Small intestine (tissue), 7 donors: ENCODE results near the gene ACTG1. TPM values are rescaled to one million over a fixed set of nuclear protein-coding genes. Genes with fewer than 3 reads are reported as not detected.

Source experiments
- DNase-seq, 2 donors: peaks; one replicate each; pipeline versions ENCODE4 v3.0.0 to v3.0.0-alpha.2; 2013
- FAIRE-seq: peaks from 2 replicates; lab custom pipeline; 2012; peaks lifted over from hg19 to GRCh38; lab: Jason Lieb, UNC
- H3K27ac ChIP-seq, 3 donors: one replicate each; pipeline ENCODE4 v1.5.1; 2013; ENCODE audit warnings: low read length in 2 of 3, mild to moderate bottlenecking in 2 of 3, control low read depth in 1 of 3, inconsistent platforms in 1 of 3, low read depth in 1 of 3, moderate library complexity in 1 of 3
- H3K27me3 ChIP-seq, 3 donors: one replicate each; pipeline ENCODE4 v1.6.1; 2013; ENCODE audit warnings: low read length in 3 of 3, inconsistent platforms in 1 of 3; ENCODE audit not compliant: control insufficient read depth in 3 of 3, insufficient read depth in 3 of 3
- H3K36me3 ChIP-seq, 3 donors: one replicate each; pipeline ENCODE4 v1.6.1; 2013; ENCODE audit warnings: low read length in 3 of 3, inconsistent platforms in 1 of 3, low read depth in 1 of 3, mild to moderate bottlenecking in 1 of 3, moderate library complexity in 1 of 3; ENCODE audit not compliant: control insufficient read depth in 3 of 3, insufficient read depth in 2 of 3
- H3K4me1 ChIP-seq, 3 donors: one replicate each; pipeline ENCODE4 v1.6.1; 2013; ENCODE audit warnings: low read length in 2 of 3, inconsistent platforms in 1 of 3, low read depth in 1 of 3, mild to moderate bottlenecking in 1 of 3, moderate library complexity in 1 of 3; ENCODE audit not compliant: control insufficient read depth in 3 of 3, insufficient read depth in 2 of 3
- H3K4me3 ChIP-seq, 3 donors: one replicate each; pipeline ENCODE4 v1.5.1; 2013; ENCODE audit warnings: low read length in 3 of 3, control low read depth in 1 of 3, inconsistent platforms in 1 of 3, low read depth in 1 of 3, mild to moderate bottlenecking in 1 of 3, moderate library complexity in 1 of 3
- H3K9me3 ChIP-seq, 2 donors: one replicate each; pipeline ENCODE4 v1.6.1; 2013; ENCODE audit warnings: low read depth in 1 of 2, low read length in 1 of 2; ENCODE audit not compliant: control insufficient read depth in 2 of 2, insufficient read depth in 1 of 2
- WGBS, 3 donors: extraction: QIAGEN DNeasy Blood & Tissue Kit; methylation state at CpG; one replicate each; pipeline ENCODE4 v1.1.7; 2013; 5-methylcytosine and 5-hydroxymethylcytosine counted together
- polyA plus RNA-seq, 4 donors: library from polyadenylated mRNA; stranded (reverse) in 3 of 4; unstranded in 1 of 4; fragments of 200-250 nt in 3 of 4; fragments of 120-200 nt in 1 of 4; gene quantifications; one replicate each; pipeline versions ENCODE4 v1.2.1 to v1.2.3, GENCODE V29; 2013
- donor health status: healthy with polysubstance abuse.
- donor health status: control.
- donor health status: control.
- donor health status: Bipolar disorder and iron deficiency.
- donor health status: healthy.

ACTG1 gene
- polyA plus RNA-seq, 4 donors, result 1,318 to 3,459 (median 1,787) TPM

- DNase-seq, result no peak
- Histone ChIP-seq H3K27me3 (peaks cover 0 to 15% (median 0%) of the 10 kb centered on the region in 3 donors), H3K36me3 (no peaks in the 10 kb centered on the region), H3K9me3 (no peaks in the 10 kb centered on the region), H3K4me1 (no peaks in the 10 kb centered on the region), H3K4me3 (no peak overlapping the region), H3K27ac (no peak overlapping the region)
- no peak for FAIRE-seq
- 69 to 84% (median 79%) methylated on average over 12 of the region's 12 CpGs for whole genome bisulfite sequencing, 3 donors
Observed at GRCh38 chr17:81499601-81499970, 13.0 kb downstream of the ACTG1 start.

DNA sequence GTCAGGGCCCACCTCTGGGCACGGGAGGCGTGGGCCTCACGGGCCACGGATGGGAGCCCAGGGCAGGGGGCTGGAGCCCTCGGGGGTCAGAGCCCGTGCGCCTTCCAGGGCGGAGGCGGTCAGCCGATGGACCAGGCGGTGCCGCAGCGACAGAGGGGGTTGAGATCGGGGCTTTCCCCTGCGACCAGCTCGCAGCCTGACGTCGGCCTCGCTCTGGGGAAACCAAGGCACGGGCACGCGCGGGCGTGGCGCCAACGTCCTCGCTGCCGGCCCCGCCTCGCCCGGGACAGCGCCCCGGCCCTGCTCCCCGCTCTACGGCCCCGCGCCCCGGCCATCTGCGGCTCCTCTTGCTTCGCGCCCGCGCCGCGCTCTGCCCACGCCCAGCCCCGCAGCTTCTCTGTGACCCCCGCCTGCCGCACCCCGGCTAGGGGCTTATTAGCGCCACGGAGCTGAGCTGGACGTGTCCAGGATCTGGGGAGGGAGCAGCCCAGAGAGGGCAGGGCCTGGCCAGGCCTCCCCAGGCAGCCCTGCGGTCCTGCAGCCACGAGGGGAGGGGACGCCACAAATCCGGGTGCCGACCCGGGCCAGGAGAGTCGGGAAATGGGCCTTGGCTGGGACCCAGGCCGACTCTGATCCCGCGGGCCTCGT, 13.5 kb downstream of the ACTG1 start:
- H3K27ac ChIP-seq, result no peak overlapping the region
- no peak for DNase-seq
- no peak overlapping the region for H3K4me3 ChIP-seq
- no peaks in the 10 kb centered on the region for H3K36me3 ChIP-seq
- no peak for FAIRE-seq
- H3K9me3 ChIP-seq, result no peaks in the 10 kb centered on the region
- peaks cover 0 to 15% (median 0%) of the 10 kb centered on the region in 3 donors for H3K27me3 ChIP-seq
- 43 to 75% (median 55%) methylated on average over 50 to 64 of the region's 64 CpGs for WGBS, 3 donors
- H3K4me1 ChIP-seq, result no peaks in the 10 kb centered on the region

- Histone ChIP-seq H3K4me1 (peaks cover 0 to 22% (median 0%) of the 10 kb centered on the region in 3 donors), H3K9me3 (no peaks in the 10 kb centered on the region), H3K36me3 (peaks cover 0 to 2% (median 0%) of the 10 kb centered on the region in 3 donors), H3K27me3 (peaks cover 0 to 10% (median 0%) of the 10 kb centered on the region in 3 donors), H3K4me3 (no peak overlapping the region), H3K27ac (no peak overlapping the region)
- 49 to 58% (median 54%) methylated on average over 8 of the region's 8 CpGs for WGBS, 3 donors
- no peak for FAIRE-seq
- no peak for DNase-seq
Observed at GRCh38 chr17:81494626-81495377, 17.8 kb downstream of the ACTG1 start.

DNA sequence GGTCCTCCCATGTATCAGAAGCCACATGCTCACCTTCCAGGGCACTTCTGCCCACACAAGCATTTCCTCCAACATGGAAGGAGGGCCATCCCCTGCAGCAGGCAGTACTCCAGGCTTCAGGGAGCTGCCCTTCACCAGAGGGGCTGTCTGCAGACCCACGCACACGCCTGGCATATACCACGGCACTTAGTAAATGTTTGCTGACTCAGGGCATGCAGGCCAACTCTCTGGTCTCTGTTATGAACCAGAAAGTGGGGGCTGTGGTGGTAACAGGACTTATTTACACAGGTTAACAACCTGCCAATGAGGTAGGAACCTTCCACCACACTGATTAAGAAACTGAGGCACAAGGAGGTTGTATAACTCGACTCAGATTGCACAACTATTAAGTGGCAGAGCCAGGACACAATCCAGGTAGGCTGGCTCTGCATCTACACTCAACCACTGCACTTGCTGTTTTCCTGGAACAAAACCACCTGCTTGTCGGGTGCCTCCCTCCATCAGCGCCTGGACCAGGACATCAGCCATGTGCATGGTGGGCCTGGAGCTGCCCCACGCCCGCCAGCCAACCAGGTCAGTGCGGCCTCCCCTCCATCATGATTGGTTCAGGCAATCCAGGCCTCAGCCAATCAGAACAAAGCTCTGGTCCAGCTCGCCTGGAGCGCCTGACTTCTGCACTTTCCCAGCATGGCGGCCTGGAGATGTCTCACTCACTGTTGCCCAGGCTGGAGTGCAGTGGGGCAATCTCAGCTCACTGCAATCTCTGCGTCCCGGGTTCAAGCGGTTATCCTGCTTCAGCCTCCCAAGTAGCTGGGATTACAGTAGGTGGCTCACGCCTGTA, 19.2 kb downstream of the ACTG1 start:
- Histone ChIP-seq H3K27ac (no peak overlapping the region), H3K36me3 (peaks cover 0 to 2% (median 0%) of the 10 kb centered on the region in 3 donors), H3K27me3 (no peaks in the 10 kb centered on the region), H3K4me3 (no peak overlapping the region), H3K9me3 (no peaks in the 10 kb centered on the region), H3K4me1 (peaks cover 0 to 34% (median 0%) of the 10 kb centered on the region in 3 donors)
- no peak for DNase-seq
- FAIRE-seq, result no peak
- WGBS, 3 donors, result 82 to 87% (median 84%) methylated on average over 16 of the region's 16 CpGs

DNA sequence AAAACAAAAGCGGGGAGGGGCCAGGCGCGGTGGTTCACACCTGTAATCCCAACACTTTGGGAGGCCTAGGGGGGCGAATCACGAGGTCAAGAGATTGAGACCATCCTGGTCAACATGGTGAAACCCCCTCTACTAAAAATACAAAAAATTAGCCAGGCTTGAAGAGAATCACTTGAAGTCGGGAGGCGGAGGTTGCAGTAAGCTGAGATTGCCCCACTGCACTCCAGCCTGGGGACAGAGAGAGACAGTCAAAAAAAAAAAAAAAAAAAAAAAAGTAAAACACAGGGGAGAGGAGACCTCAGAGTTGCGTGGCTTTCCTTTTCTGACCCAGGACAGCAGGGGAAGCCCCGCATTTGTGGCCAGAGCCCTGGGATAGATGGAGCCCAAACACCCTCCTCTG, 19.9 kb downstream of the ACTG1 start:
- H3K9me3 ChIP-seq, result no peaks in the 10 kb centered on the region
- H3K27me3 ChIP-seq, result no peaks in the 10 kb centered on the region
- H3K4me3 ChIP-seq, result no peak overlapping the region
- peaks cover 0 to 2% (median 0%) of the 10 kb centered on the region in 3 donors for H3K36me3 ChIP-seq
- FAIRE-seq, result no peak
- 87 to 89% (median 87%) methylated on average over 9 of the region's 9 CpGs for WGBS, 3 donors
- DNase-seq, result no peak
- H3K27ac ChIP-seq, result no peak overlapping the region
- peaks cover 0 to 36% (median 0%) of the 10 kb centered on the region in 3 donors for H3K4me1 ChIP-seq

GRCh38 chr17:81492202-81492601, 20.4 kb downstream of the ACTG1 start:
- H3K4me3 ChIP-seq, result no peak overlapping the region
- no peak for FAIRE-seq
- no peaks in the 10 kb centered on the region for H3K9me3 ChIP-seq
- WGBS, 3 donors, result 39 to 61% (median 47%) methylated on average over 18 of the region's 18 CpGs
- H3K36me3 ChIP-seq, result peaks cover 0 to 2% (median 0%) of the 10 kb centered on the region in 3 donors
- no peak for DNase-seq
- H3K27me3 ChIP-seq, result no peaks in the 10 kb centered on the region
- H3K4me1 ChIP-seq, result peaks cover 0 to 36% (median 0%) of the 10 kb centered on the region in 3 donors
- H3K27ac ChIP-seq, result no peak overlapping the region

GRCh38 chr17:81491761-81492160, 20.8 kb downstream of the ACTG1 start:
- Histone ChIP-seq H3K36me3 (peaks cover 0 to 2% (median 0%) of the 10 kb centered on the region in 3 donors), H3K27me3 (peaks cover 0 to under 1% (median 0%) of the 10 kb centered on the region in 3 donors), H3K27ac (no peak overlapping the region), H3K4me3 (no peak overlapping the region), H3K9me3 (no peaks in the 10 kb centered on the region), H3K4me1 (peaks cover 0 to 36% (median 0%) of the 10 kb centered on the region in 3 donors)
- no peak for FAIRE-seq
- DNase-seq, result no peak
- 14 to 26% (median 21%) methylated on average over 5 of the region's 5 CpGs for WGBS, 3 donors

DNA sequence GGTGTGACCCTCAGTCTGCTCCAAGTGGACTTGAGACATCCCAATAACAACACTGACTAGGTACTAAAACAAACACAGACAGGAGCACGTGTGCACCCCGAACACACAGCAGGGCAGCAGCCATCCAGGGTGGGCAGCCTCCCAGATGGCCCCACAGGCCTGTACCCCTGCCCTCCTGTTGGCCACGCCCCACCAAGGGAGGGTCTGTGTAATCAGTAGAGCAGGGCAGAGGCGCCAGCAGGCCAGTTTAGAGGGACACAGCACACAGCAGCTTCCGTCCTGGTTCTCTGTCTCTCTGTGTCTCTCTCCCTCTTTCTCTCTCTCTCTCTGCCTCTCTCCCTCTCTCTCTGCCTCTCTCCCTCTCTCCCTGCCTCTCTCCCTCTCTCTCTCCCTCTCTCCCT, 21.4 kb downstream of the ACTG1 start:
- H3K27me3 ChIP-seq, result peaks cover 0 to 2% (median 0%) of the 10 kb centered on the region in 3 donors
- peak; percentile 52 to 82 for DNase-seq
- H3K4me3 ChIP-seq, result no peak overlapping the region
- FAIRE-seq, result no peak
- WGBS, 3 donors, result 9 to 36% (median 28%) methylated on average over 5 of the region's 5 CpGs
- H3K36me3 ChIP-seq, result peaks cover 0 to 2% (median 0%) of the 10 kb centered on the region in 3 donors
- H3K4me1 ChIP-seq, result peaks cover 0 to 36% (median 0%) of the 10 kb centered on the region in 3 donors
- no peaks in the 10 kb centered on the region for H3K9me3 ChIP-seq
- H3K27ac ChIP-seq, result peak overlapping the region in 1 of 3 donors; percentile 34
